Thyroid gland (tissue), 4 donors: ENCODE measurements around the gene TNPO3.

Source experiments
- POLR2A ChIP-seq, 2 donors: fragments of 450-650 bp; IDR thresholded peaks; one replicate each; pipeline ENCODE4 v1.6.1; 2017; ENCODE audit warnings: antibody characterized with exemption in 2 of 2, mild to moderate bottlenecking in 2 of 2, moderate library complexity in 1 of 2
- TF ChIP-seq, protein P1 (sequence below), 6 experiments: fragments of 200-600 bp in 3 of 6; fragments of 450-650 bp in 3 of 6; sonication (generic) in 3 of 6; IDR thresholded peaks; one replicate each; pipeline ENCODE4 v1.5.1; 2016 to 2019; ENCODE audit warnings: antibody characterized with exemption in 6 of 6, mild to moderate bottlenecking in 2 of 6, inconsistent platforms in 1 of 6, moderate library complexity in 1 of 6

DNA sequence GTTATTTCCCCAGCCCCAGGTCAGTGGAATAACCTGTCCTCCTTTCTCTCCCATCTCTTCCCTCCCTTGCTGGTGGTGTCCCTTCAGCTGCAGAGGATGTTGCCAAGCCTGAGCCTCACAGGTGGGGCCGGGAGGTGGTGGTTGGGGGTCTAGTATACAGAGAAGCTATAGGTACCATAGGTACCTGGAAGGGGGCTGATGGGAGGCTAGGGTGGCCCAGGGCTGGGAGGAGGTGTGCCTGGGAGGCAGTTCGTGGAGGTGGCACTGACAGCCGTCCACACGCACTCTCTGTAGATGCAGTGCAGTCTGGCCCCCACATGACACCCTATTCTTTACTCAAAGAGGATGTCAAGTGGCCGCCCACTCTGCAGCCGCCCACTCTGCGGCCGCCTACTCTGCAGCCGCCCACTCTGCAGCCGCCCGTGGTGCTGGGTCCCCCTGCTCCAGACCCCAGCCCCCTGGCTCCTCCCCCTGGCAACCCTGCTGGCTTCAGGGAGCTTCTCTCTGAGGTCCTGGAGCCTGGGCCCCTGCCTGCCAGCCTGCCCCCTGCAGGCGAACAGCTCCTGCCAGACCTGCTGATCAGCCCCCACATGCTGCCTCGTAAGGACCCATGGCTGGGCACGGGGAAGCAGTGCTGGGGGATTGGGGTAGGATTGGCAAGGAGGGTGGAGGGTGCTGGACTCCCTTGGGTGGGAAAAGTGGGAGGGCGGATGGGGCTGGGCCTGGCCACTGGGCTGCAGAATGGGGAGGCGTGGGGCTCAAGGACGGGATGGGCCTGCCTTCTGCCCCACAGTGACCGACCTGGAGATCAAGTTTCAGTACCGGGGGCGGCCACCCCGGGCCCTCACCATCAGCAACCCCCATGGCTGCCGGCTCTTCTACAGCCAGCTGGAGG is 107.7 kb downstream of the TNPO3 start:
- no peak for TF ChIP-seq POLR2A (IDR thresholded peaks at IDR 0.05)
- TF ChIP-seq, protein P1, sequence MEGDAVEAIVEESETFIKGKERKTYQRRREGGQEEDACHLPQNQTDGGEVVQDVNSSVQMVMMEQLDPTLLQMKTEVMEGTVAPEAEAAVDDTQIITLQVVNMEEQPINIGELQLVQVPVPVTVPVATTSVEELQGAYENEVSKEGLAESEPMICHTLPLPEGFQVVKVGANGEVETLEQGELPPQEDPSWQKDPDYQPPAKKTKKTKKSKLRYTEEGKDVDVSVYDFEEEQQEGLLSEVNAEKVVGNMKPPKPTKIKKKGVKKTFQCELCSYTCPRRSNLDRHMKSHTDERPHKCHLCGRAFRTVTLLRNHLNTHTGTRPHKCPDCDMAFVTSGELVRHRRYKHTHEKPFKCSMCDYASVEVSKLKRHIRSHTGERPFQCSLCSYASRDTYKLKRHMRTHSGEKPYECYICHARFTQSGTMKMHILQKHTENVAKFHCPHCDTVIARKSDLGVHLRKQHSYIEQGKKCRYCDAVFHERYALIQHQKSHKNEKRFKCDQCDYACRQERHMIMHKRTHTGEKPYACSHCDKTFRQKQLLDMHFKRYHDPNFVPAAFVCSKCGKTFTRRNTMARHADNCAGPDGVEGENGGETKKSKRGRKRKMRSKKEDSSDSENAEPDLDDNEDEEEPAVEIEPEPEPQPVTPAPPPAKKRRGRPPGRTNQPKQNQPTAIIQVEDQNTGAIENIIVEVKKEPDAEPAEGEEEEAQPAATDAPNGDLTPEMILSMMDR (IDR thresholded peaks at IDR 0.05): no peak
